Keratinocyte (primary cell): ENCODE measurements around the gene EIF3A. TPM values are rescaled to one million over a fixed set of nuclear protein-coding genes. Genes with fewer than 3 reads are reported as not detected.

ENCODE experiments used
- DNase-seq: peaks from one replicate; pipeline ENCODE4 v3.0.0-alpha.2; 2011; ENCODE audit warnings: low read depth, missing footprints, low spot score
- FAIRE-seq: peaks from 2 replicates; lab custom pipeline; 2011; peaks lifted over from hg19 to GRCh38; lab: Jason Lieb, UNC
- H2AFZ ChIP-seq: 2 replicates; pipeline ENCODE4 v1.6.0; 2012; ENCODE audit warnings: low read length, control low read depth, inconsistent platforms; ENCODE audit not compliant: control insufficient read depth
- H3K27ac ChIP-seq: 2 replicates; pipeline ENCODE4 v1.5.1; 2011; ENCODE audit warnings: low read length; ENCODE audit not compliant: control insufficient read depth, insufficient read depth
- H3K27me3 ChIP-seq: 3 replicates; pipeline ENCODE4 v1.6.0; 2011; ENCODE audit warnings: low read length; ENCODE audit not compliant: control insufficient read depth, insufficient read depth; ENCODE audit errors: extremely low read depth
- H3K36me3 ChIP-seq, 2 experiments: 2 replicates in 1 of 2; 3 replicates in 1 of 2; pipeline ENCODE4 v1.5.1; 2011; ENCODE audit warnings: low read length in 2 of 2, mild to moderate bottlenecking in 1 of 2; ENCODE audit not compliant: control insufficient read depth in 2 of 2, insufficient read depth in 2 of 2; ENCODE audit errors: extremely low read depth in 1 of 2
- H3K4me1 ChIP-seq: 3 replicates; pipeline ENCODE4 v1.5.1; 2011; ENCODE audit warnings: low read length; ENCODE audit not compliant: control insufficient read depth, insufficient read depth; ENCODE audit errors: extremely low read depth
- H3K4me2 ChIP-seq: 3 replicates; pipeline ENCODE4 v1.6.0; 2011; ENCODE audit warnings: low read depth, low read length; ENCODE audit not compliant: control insufficient read depth, insufficient read depth; ENCODE audit errors: extremely low read depth
- H3K4me3 ChIP-seq, 3 experiments: fragments of 200-600 bp in 1 of 3; sonication (generic) in 1 of 3; 2 replicates in 2 of 3; 3 replicates in 1 of 3; pipeline ENCODE4 v1.5.1; 2011 to 2016; ENCODE audit warnings: low read length in 3 of 3, mild to moderate bottlenecking in 3 of 3, control low read depth in 2 of 3, inconsistent platforms in 1 of 3, low read depth in 1 of 3, mixed read lengths in 1 of 3, mixed run types in 1 of 3, moderate library complexity in 1 of 3; ENCODE audit not compliant: control insufficient read depth in 2 of 3, insufficient read depth in 2 of 3; ENCODE audit errors: extremely low read depth in 1 of 3
- H3K79me2 ChIP-seq: 2 replicates; pipeline ENCODE4 v1.6.0; 2012; ENCODE audit warnings: low read length; ENCODE audit not compliant: control insufficient read depth, insufficient read depth
- H3K9ac ChIP-seq: 3 replicates; pipeline ENCODE4 v1.6.0; 2011; ENCODE audit warnings: low read length; ENCODE audit not compliant: control insufficient read depth, insufficient read depth; ENCODE audit errors: extremely low read depth
- H3K9me1 ChIP-seq: 3 replicates; pipeline ENCODE4 v1.6.0; 2011; ENCODE audit warnings: low read length; ENCODE audit not compliant: control insufficient read depth, insufficient read depth; ENCODE audit errors: extremely low read depth
- H3K9me3 ChIP-seq: 2 replicates; pipeline ENCODE4 v1.5.1; 2012; ENCODE audit warnings: low read depth, low read length; ENCODE audit not compliant: control insufficient read depth
- H4K20me1 ChIP-seq: 3 replicates; pipeline ENCODE4 v1.6.0; 2011; ENCODE audit warnings: low read length; ENCODE audit not compliant: control insufficient read depth, insufficient read depth; ENCODE audit errors: extremely low read depth
- CTCF ChIP-seq, 3 experiments: IDR thresholded peaks in 1 of 3; conservative IDR thresholded peaks in 1 of 3; optimal IDR thresholded peaks in 1 of 3; 2 replicates in 2 of 3; 3 replicates in 1 of 3; pipeline versions ENCODE3 to v1.5.1; 2011; ENCODE audit warnings: low read length in 3 of 3, mild to moderate bottlenecking in 3 of 3, moderate library complexity in 2 of 3, control low read depth in 1 of 3, inconsistent platforms in 1 of 3; ENCODE audit not compliant: insufficient read depth in 2 of 3; ENCODE audit errors: extremely low read depth in 1 of 3
- EZH2 ChIP-seq: IDR thresholded peaks from one replicate; pipeline ENCODE4 v1.6.1; 2012; ENCODE audit warnings: inconsistent platforms, mild to moderate bottlenecking, low read length, moderate library complexity
- dilution Hi-C: fragments of 300-500 bp; cut with MboI; formaldehyde crosslinking; loops from one replicate; pipeline ENCODE4 v1.7.0; 2020; ENCODE audit warnings: low sequenced_read_pairs; ENCODE audit not compliant: extremely low pct_ligation_motif_present
- polyA plus RNA-seq, 5 experiments: library from polyadenylated mRNA; depleted of rRNA in 3 of 5; stranded (reverse) in 3 of 5; stranded (forward) in 1 of 5; unstranded in 1 of 5; fragments of >200 nt; gene quantifications; 1 replicate in 1 of 5; 2 replicates in 3 of 5; 3 replicates in 1 of 5; pipeline versions ENCODE4 v1.2.1 to v1.2.3, GENCODE V29; 2011 to 2012; ENCODE audit warnings: missing spikeins in 2 of 5, low read depth in 1 of 5, low replicate concordance in 1 of 5

Gene EIF3A
- polyA plus RNA-seq, 1 donor (not counting 4 experiments of a cell fraction or from before 2014, with no cell fraction given), result 84.4 TPM

GRCh38 chr10:118998183-118998582 lies 82.4 kb downstream of the EIF3A start:
- FAIRE-seq (no peak), DNase-seq (no peak)
- H3K27ac ChIP-seq, result no peak overlapping the region
- no peaks in the 10 kb centered on the region for H3K4me1 ChIP-seq
- H3K9me3 ChIP-seq, result no peaks in the 10 kb centered on the region
- H3K4me3 ChIP-seq, result no peak overlapping the region
- no peaks in the 10 kb centered on the region for H3K27me3 ChIP-seq
- dilution Hi-C loops, result no loop called here
- no peak overlapping the region for H3K4me2 ChIP-seq
- no peak for TF ChIP-seq CTCF (optimal IDR thresholded peaks at IDR 0.05 in 1 of 3, IDR thresholded peaks at IDR 0.05 in 1 of 3, conservative IDR thresholded peaks at IDR 0.05 in 1 of 3; ENCODE audit: extremely low read depth in 1 of 3, insufficient read depth in 2 of 3, low read length in 3 of 3)
- no peak for TF ChIP-seq EZH2
- no peaks in the 10 kb centered on the region for H3K36me3 ChIP-seq
- no peaks in the 10 kb centered on the region for H4K20me1 ChIP-seq
- H3K9me1 ChIP-seq, result no peaks in the 10 kb centered on the region
- H2AFZ ChIP-seq, result no peak overlapping the region
- H3K9ac ChIP-seq, result no peak overlapping the region
- H3K79me2 ChIP-seq, result no peaks in the 10 kb centered on the region

- H3K9ac ChIP-seq, result no peak overlapping the region
- dilution Hi-C loops, result no loop called here
- no peak for FAIRE-seq
Observed at GRCh38 chr10:118997379-118997778, 83.2 kb downstream of the EIF3A start.

More at GRCh38 chr10:118997379-118997778, 83.2 kb downstream of the EIF3A start:
- no peak overlapping the region for H3K27ac ChIP-seq
- H3K9me3 ChIP-seq, result no peaks in the 10 kb centered on the region
- no peaks in the 10 kb centered on the region for H3K4me1 ChIP-seq
- DNase-seq, result no peak
- H3K79me2 ChIP-seq, result no peaks in the 10 kb centered on the region
- no peak overlapping the region for H3K4me2 ChIP-seq
- no peaks in the 10 kb centered on the region for H3K9me1 ChIP-seq
- TF ChIP-seq CTCF (optimal IDR thresholded peaks at IDR 0.05 in 1 of 3, IDR thresholded peaks at IDR 0.05 in 1 of 3, conservative IDR thresholded peaks at IDR 0.05 in 1 of 3; ENCODE audit: extremely low read depth in 1 of 3, insufficient read depth in 2 of 3, low read length in 3 of 3) (no peak), EZH2 (no peak)
- H3K4me3 ChIP-seq, result no peak overlapping the region
- no peaks in the 10 kb centered on the region for H3K27me3 ChIP-seq
- no peak overlapping the region for H2AFZ ChIP-seq
- H4K20me1 ChIP-seq, result no peaks in the 10 kb centered on the region
- H3K36me3 ChIP-seq, result no peaks in the 10 kb centered on the region
